ENCODE data around the gene SBNO2.

The SBNO2 gene

GRCh38 chr19:1154731-1155351 lies 19.2 kb downstream of the SBNO2 start:
- DNase-seq (ENCODE audit: low read depth): no peak

GRCh38 chr19:1153891-1154730 lies 20.0 kb downstream of the SBNO2 start:
- no peak for DNase-seq (ENCODE audit: low read depth)

GRCh38 chr19:1151917-1152587 lies 22.0 kb downstream of the SBNO2 start:
- no peak for DNase-seq (ENCODE audit: low read depth)

- DNase-seq (ENCODE audit: low read depth): no peak
Measured at GRCh38 chr19:1151037-1151724, 22.9 kb downstream of the SBNO2 start.

GRCh38 chr19:1150333-1151036 lies 23.6 kb downstream of the SBNO2 start:
- DNase-seq (ENCODE audit: low read depth): no peak

- no peak for DNase-seq (ENCODE audit: low read depth)
Measured at GRCh38 chr19:1149259-1150045, 24.6 kb downstream of the SBNO2 start.

- DNase-seq (ENCODE audit: low read depth): no peak
Measured at GRCh38 chr19:1147934-1148549, 26.0 kb downstream of the SBNO2 start.

GRCh38 chr19:1146858-1147780 lies 26.9 kb downstream of the SBNO2 start:
- DNase-seq (ENCODE audit: low read depth): no peak

GRCh38 chr19:1146412-1146699 lies 27.7 kb downstream of the SBNO2 start:
- no peak for DNase-seq (ENCODE audit: low read depth)

- DNase-seq (ENCODE audit: low read depth): no peak
Measured at GRCh38 chr19:1145635-1146411, 28.2 kb downstream of the SBNO2 start.

GRCh38 chr19:1144741-1145140 lies 29.3 kb downstream of the SBNO2 start:
- no peak for DNase-seq (ENCODE audit: low read depth)

GRCh38 chr19:1143828-1144399 lies 30.2 kb downstream of the SBNO2 start:
- DNase-seq (ENCODE audit: low read depth): no peak

GRCh38 chr19:1141944-1142343 lies 32.1 kb downstream of the SBNO2 start:
- no peak for DNase-seq (ENCODE audit: low read depth)

- no peak for DNase-seq (ENCODE audit: low read depth)
Measured at GRCh38 chr19:1140272-1141027, 33.6 kb downstream of the SBNO2 start.

- no peak for DNase-seq (ENCODE audit: low read depth)
Measured at GRCh38 chr19:1139126-1139525, 34.9 kb downstream of the SBNO2 start.

- DNase-seq (ENCODE audit: low read depth): no peak
Measured at GRCh38 chr19:1138121-1138520, 35.9 kb downstream of the SBNO2 start.

GRCh38 chr19:1136621-1137317 lies 37.3 kb downstream of the SBNO2 start:
- no peak for DNase-seq (ENCODE audit: low read depth)
